Epithelial cell of proximal tubule (primary cell): ENCODE measurements around the gene KANSL1L. TPM values are rescaled to one million over a fixed set of nuclear protein-coding genes. Genes with fewer than 3 reads are reported as not detected.

Experiments used
- DNase-seq: peaks from one replicate; pipeline ENCODE4 v3.0.0-alpha.2; 2011; ENCODE audit warnings: low read depth
- H3K4me3 ChIP-seq: 2 replicates; pipeline ENCODE4 v1.5.1; 2011; ENCODE audit warnings: low read depth, mild to moderate bottlenecking, low read length
- CTCF ChIP-seq: conservative IDR thresholded peaks from 2 replicates; pipeline ENCODE4 v1.5.1; 2012; ENCODE audit warnings: low read depth, mild to moderate bottlenecking, low read length
- total RNA-seq: library from RNA; depleted of rRNA; stranded (reverse); fragments of >200 nt; gene quantifications from 2 replicates; pipeline ENCODE4 v1.2.3, GENCODE V29; 2015

KANSL1L gene
- total RNA-seq, 1 donor from 2014 or later, result 5.6 TPM

GRCh38 chr2:210199854-210200253, 28.6 kb upstream of the KANSL1L start:
- H3K4me3 ChIP-seq, result no peak overlapping the region
- no peak for DNase-seq
- no peak for TF ChIP-seq CTCF

- peak; percentile 74 for TF ChIP-seq CTCF
- DNase-seq, result no peak
- no peak overlapping the region for H3K4me3 ChIP-seq
Observed at GRCh38 chr2:210199186-210199765, 28.1 kb upstream of the KANSL1L start.

- no peak overlapping the region for H3K4me3 ChIP-seq
- TF ChIP-seq CTCF, result no peak
- no peak for DNase-seq
Observed at GRCh38 chr2:210198326-210198725, 27.1 kb upstream of the KANSL1L start.

- DNase-seq, result no peak
- H3K4me3 ChIP-seq, result no peak overlapping the region
- TF ChIP-seq CTCF, result no peak
Observed at GRCh38 chr2:210197720-210198119, 26.5 kb upstream of the KANSL1L start.

GRCh38 chr2:210195101-210195852, 24.1 kb upstream of the KANSL1L start:
- peak; percentile 71 for TF ChIP-seq CTCF
- DNase-seq, result no peak

GRCh38 chr2:210190345-210190744, 19.1 kb upstream of the KANSL1L start:
- TF ChIP-seq CTCF, result no peak
- peak overlapping the region; percentile 42 for H3K4me3 ChIP-seq
- peak; percentile 74 for DNase-seq

More at GRCh38 chr2:210195101-210195852, 24.1 kb upstream of the KANSL1L start:
- peak overlapping the region; percentile 47 for H3K4me3 ChIP-seq
